ENCODE data around the gene IL15RA. TPM values are rescaled to one million over a fixed set of nuclear protein-coding genes. Genes with fewer than 3 reads are reported as not detected.
A peak's percentile ranks its signal among the peaks of the same experiment; 100 is the strongest.

Gene IL15RA
- total and polyA plus RNA-seq, 7 experiments from 2014 or later, result 2.9 to 24.9 (median 5.6) TPM

- Histone ChIP-seq H3K4me1 (ENCODE audit: control insufficient read depth in 2 of 2, insufficient read depth in 2 of 2, low read length in 2 of 2) (no peaks in the 10 kb centered on the region), H3K27me3 (ENCODE audit: control insufficient read depth in 2 of 2, insufficient read depth in 2 of 2, low read length in 2 of 2) (no peaks in the 10 kb centered on the region), H3K27ac (ENCODE audit: low read depth, low read length) (no peak overlapping the region), H3K4me3 (ENCODE audit: low read length) (no peak overlapping the region), H3K36me3 (ENCODE audit: control insufficient read depth in 2 of 3, insufficient read depth in 3 of 3, low read length in 3 of 3) (peaks cover 0 to 13% (median 0%) of the 10 kb centered on the region in 3 experiments), H3K9me3 (ENCODE audit: control insufficient read depth in 2 of 3, low read length in 3 of 3) (no peaks in the 10 kb centered on the region)
- intact Hi-C loops (cut with micrococcal nuclease), result no loop called here
- CTCF ChIA-PET, result no interaction called here
- Mint-ChIP-seq H3K27me3 (no peaks in the 10 kb centered on the region), H3K4me1 (peaks cover 3 to 13% (median 8%) of the 10 kb centered on the region in 7 donors), H3K4me3 (no peak overlapping the region), H3K27ac (no peak overlapping the region), H3K36me3 (peaks cover 3 to 12% (median 8%) of the 10 kb centered on the region in 5 donors), H3K9me3 (peaks cover 0 to 3% (median 0%) of the 10 kb centered on the region in 11 donors)
- ATAC-seq (peak; percentile 66), DNase-seq (no peak)
- POLR2A ChIA-PET, result no interaction called here
Measured at GRCh38 chr10:5942474-5942873, 34.9 kb downstream of the IL15RA start.

GRCh38 chr10:5942001-5942400 is 35.3 kb downstream of the IL15RA start:
- CTCF ChIA-PET, result no interaction called here
- no peaks in the 10 kb centered on the region for H3K27me3 ChIP-seq (ENCODE audit: control insufficient read depth in 2 of 2, insufficient read depth in 2 of 2, low read length in 2 of 2)
- no peaks in the 10 kb centered on the region for H3K4me1 ChIP-seq (ENCODE audit: control insufficient read depth in 2 of 2, insufficient read depth in 2 of 2, low read length in 2 of 2)
- POLR2A ChIA-PET, result no interaction called here
- Mint-ChIP-seq H3K27me3 (no peaks in the 10 kb centered on the region), H3K9me3 (peaks cover 0 to 3% (median 0%) of the 10 kb centered on the region in 11 donors), H3K27ac (no peak overlapping the region), H3K4me1 (peaks cover 3 to 13% (median 8%) of the 10 kb centered on the region in 7 donors), H3K36me3 (peaks cover 4 to 13% (median 8%) of the 10 kb centered on the region in 5 donors), H3K4me3 (no peak overlapping the region)
- H3K9me3 ChIP-seq (ENCODE audit: control insufficient read depth in 2 of 3, low read length in 3 of 3), result no peaks in the 10 kb centered on the region
- H3K36me3 ChIP-seq (ENCODE audit: control insufficient read depth in 2 of 3, insufficient read depth in 3 of 3, low read length in 3 of 3), result peaks cover 0 to 18% (median 0%) of the 10 kb centered on the region in 3 experiments
- intact Hi-C loops (cut with micrococcal nuclease), result no loop called here
- DNase-seq (no peak), ATAC-seq (no peak)
- H3K4me3 ChIP-seq (ENCODE audit: low read length), result no peak overlapping the region
- H3K27ac ChIP-seq (ENCODE audit: low read depth, low read length), result no peak overlapping the region

- POLR2A ChIA-PET, result no interaction called here
Measured at GRCh38 chr10:5941579-5941978, 35.8 kb downstream of the IL15RA start.

GRCh38 chr10:5940807-5941218 is 36.5 kb downstream of the IL15RA start:
- peaks cover 0 to 3% (median 0%) of the 10 kb centered on the region in 11 donors for H3K9me3 Mint-ChIP-seq
- Histone ChIP-seq H3K27ac (ENCODE audit: low read depth, low read length) (no peak overlapping the region), H3K9me3 (ENCODE audit: control insufficient read depth in 2 of 3, low read length in 3 of 3) (no peaks in the 10 kb centered on the region), H3K36me3 (ENCODE audit: control insufficient read depth in 2 of 3, insufficient read depth in 3 of 3, low read length in 3 of 3) (peaks cover 0 to 30% (median 0%) of the 10 kb centered on the region in 3 experiments), H3K4me3 (ENCODE audit: low read length) (no peak overlapping the region), H3K4me1 (ENCODE audit: control insufficient read depth in 2 of 2, insufficient read depth in 2 of 2, low read length in 2 of 2) (no peaks in the 10 kb centered on the region), H3K27me3 (ENCODE audit: control insufficient read depth in 2 of 2, insufficient read depth in 2 of 2, low read length in 2 of 2) (no peaks in the 10 kb centered on the region)
- H3K27me3 Mint-ChIP-seq, result no peaks in the 10 kb centered on the region
- H3K36me3 Mint-ChIP-seq, result peaks cover 8 to 13% (median 12%) of the 10 kb centered on the region in 5 donors
- ChIA-PET CTCF (no interaction called here), POLR2A (no interaction called here)
- intact Hi-C loops (cut with micrococcal nuclease), result no loop called here
- ATAC-seq, result no peak
- H3K4me3 Mint-ChIP-seq, result no peak overlapping the region
- peaks cover 2 to 8% (median 3%) of the 10 kb centered on the region in 7 donors for H3K4me1 Mint-ChIP-seq
- H3K27ac Mint-ChIP-seq, result no peak overlapping the region
- DNase-seq, result no peak

More at GRCh38 chr10:5941579-5941978, 35.8 kb downstream of the IL15RA start:
- H3K27ac ChIP-seq (ENCODE audit: low read depth, low read length), result no peak overlapping the region
- H3K9me3 ChIP-seq (ENCODE audit: control insufficient read depth in 2 of 3, low read length in 3 of 3), result no peaks in the 10 kb centered on the region
- peaks cover 6 to 13% (median 9%) of the 10 kb centered on the region in 5 donors for H3K36me3 Mint-ChIP-seq
- CTCF ChIA-PET, result no interaction called here
- DNase-seq (no peak), ATAC-seq (no peak)
- H3K36me3 ChIP-seq (ENCODE audit: control insufficient read depth in 2 of 3, insufficient read depth in 3 of 3, low read length in 3 of 3), result peaks cover 0 to 22% (median 0%) of the 10 kb centered on the region in 3 experiments
- no peak overlapping the region for H3K27ac Mint-ChIP-seq
- no peaks in the 10 kb centered on the region for H3K4me1 ChIP-seq (ENCODE audit: control insufficient read depth in 2 of 2, insufficient read depth in 2 of 2, low read length in 2 of 2)
- peaks cover 3 to 13% (median 8%) of the 10 kb centered on the region in 7 donors for H3K4me1 Mint-ChIP-seq
- H3K4me3 Mint-ChIP-seq, result no peak overlapping the region
- no peaks in the 10 kb centered on the region for H3K27me3 Mint-ChIP-seq
- intact Hi-C loops (cut with micrococcal nuclease), result no loop called here
- no peaks in the 10 kb centered on the region for H3K27me3 ChIP-seq (ENCODE audit: control insufficient read depth in 2 of 2, insufficient read depth in 2 of 2, low read length in 2 of 2)
- peaks cover 0 to 3% (median 0%) of the 10 kb centered on the region in 11 donors for H3K9me3 Mint-ChIP-seq
- no peak overlapping the region for H3K4me3 ChIP-seq (ENCODE audit: low read length)

- POLR2A ChIA-PET, result no interaction called here
- no peak for ATAC-seq
- Histone ChIP-seq H3K27me3 (ENCODE audit: control insufficient read depth in 2 of 2, insufficient read depth in 2 of 2, low read length in 2 of 2) (no peaks in the 10 kb centered on the region), H3K4me1 (ENCODE audit: control insufficient read depth in 2 of 2, insufficient read depth in 2 of 2, low read length in 2 of 2) (no peaks in the 10 kb centered on the region), H3K9me3 (ENCODE audit: control insufficient read depth in 2 of 3, low read length in 3 of 3) (no peaks in the 10 kb centered on the region), H3K27ac (ENCODE audit: low read depth, low read length) (no peak overlapping the region), H3K36me3 (ENCODE audit: control insufficient read depth in 2 of 3, insufficient read depth in 3 of 3, low read length in 3 of 3) (peaks cover 0 to 38% (median 0%) of the 10 kb centered on the region in 3 experiments), H3K4me3 (ENCODE audit: low read length) (no peak overlapping the region)
- CTCF ChIA-PET, result no interaction called here
- no peak overlapping the region for H3K4me3 Mint-ChIP-seq
- H3K4me1 Mint-ChIP-seq, result peaks cover 0 to 3% (median 0%) of the 10 kb centered on the region in 7 donors
- H3K27ac Mint-ChIP-seq, result peak overlapping the region in 4 of 9 donors; percentile 1 to 68 (median 22)
- no peak for DNase-seq
- H3K27me3 Mint-ChIP-seq, result no peaks in the 10 kb centered on the region
- intact Hi-C loops (cut with micrococcal nuclease), result no loop called here
- H3K36me3 Mint-ChIP-seq, result peaks cover 9 to 19% (median 13%) of the 10 kb centered on the region in 5 donors
- H3K9me3 Mint-ChIP-seq, result peaks cover 0 to 1% (median 0%) of the 10 kb centered on the region in 11 donors
Measured at GRCh38 chr10:5938291-5938690, 39.1 kb downstream of the IL15RA start.

- POLR2A ChIA-PET, result no interaction called here
- Histone ChIP-seq H3K27ac (ENCODE audit: low read depth, low read length) (no peak overlapping the region), H3K9me3 (ENCODE audit: control insufficient read depth in 2 of 3, low read length in 3 of 3) (no peaks in the 10 kb centered on the region), H3K36me3 (ENCODE audit: control insufficient read depth in 2 of 3, insufficient read depth in 3 of 3, low read length in 3 of 3) (peaks cover 0 to 39% (median 0%) of the 10 kb centered on the region in 3 experiments), H3K4me3 (ENCODE audit: low read length) (no peak overlapping the region), H3K27me3 (ENCODE audit: control insufficient read depth in 2 of 2, insufficient read depth in 2 of 2, low read length in 2 of 2) (no peaks in the 10 kb centered on the region), H3K4me1 (ENCODE audit: control insufficient read depth in 2 of 2, insufficient read depth in 2 of 2, low read length in 2 of 2) (no peaks in the 10 kb centered on the region)
- DNase-seq (no peak), ATAC-seq (no peak)
- peaks cover 0 to 3% (median 0%) of the 10 kb centered on the region in 7 donors for H3K4me1 Mint-ChIP-seq
- CTCF ChIA-PET, result no interaction called here
- H3K4me3 Mint-ChIP-seq, result no peak overlapping the region
- H3K27me3 Mint-ChIP-seq, result no peaks in the 10 kb centered on the region
- peaks cover 0 to 1% (median 0%) of the 10 kb centered on the region in 11 donors for H3K9me3 Mint-ChIP-seq
- peaks cover 12 to 24% (median 19%) of the 10 kb centered on the region in 5 donors for H3K36me3 Mint-ChIP-seq
- intact Hi-C loops (cut with micrococcal nuclease), result no loop called here
- H3K27ac Mint-ChIP-seq, result peak overlapping the region in 1 of 9 donors; percentile 8
Measured at GRCh38 chr10:5937016-5937415, 40.3 kb downstream of the IL15RA start.

GRCh38 chr10:5935628-5936027 is 41.7 kb downstream of the IL15RA start:
- peaks cover 0 to 51% (median 0%) of the 10 kb centered on the region in 3 experiments for H3K36me3 ChIP-seq (ENCODE audit: control insufficient read depth in 2 of 3, insufficient read depth in 3 of 3, low read length in 3 of 3)
- no peak overlapping the region for H3K27ac ChIP-seq (ENCODE audit: low read depth, low read length)
- peaks cover 0 to 1% (median 0%) of the 10 kb centered on the region in 11 donors for H3K9me3 Mint-ChIP-seq
- ChIA-PET CTCF (interaction anchor here (1.0 kb wide), 1 partner anchor 151 kb away, joined by 3 read pairs; no protein-coding TSS in a partner anchor), POLR2A (no interaction called here)
- H3K27me3 Mint-ChIP-seq, result no peaks in the 10 kb centered on the region
- H3K27ac Mint-ChIP-seq, result no peak overlapping the region
- peaks cover 12 to 29% (median 19%) of the 10 kb centered on the region in 5 donors for H3K36me3 Mint-ChIP-seq
- intact Hi-C loops (cut with micrococcal nuclease), result no loop called here
- H3K9me3 ChIP-seq (ENCODE audit: control insufficient read depth in 2 of 3, low read length in 3 of 3), result no peaks in the 10 kb centered on the region
- no peak for DNase-seq
- H3K4me1 Mint-ChIP-seq, result peaks cover 0 to 3% (median 0%) of the 10 kb centered on the region in 7 donors
- no peaks in the 10 kb centered on the region for H3K27me3 ChIP-seq (ENCODE audit: control insufficient read depth in 2 of 2, insufficient read depth in 2 of 2, low read length in 2 of 2)
- no peak overlapping the region for H3K4me3 Mint-ChIP-seq
- no peaks in the 10 kb centered on the region for H3K4me1 ChIP-seq (ENCODE audit: control insufficient read depth in 2 of 2, insufficient read depth in 2 of 2, low read length in 2 of 2)
- ATAC-seq, result no peak
- no peak overlapping the region for H3K4me3 ChIP-seq (ENCODE audit: low read length)
